ENCODE measurements around the gene FRK. TPM values are rescaled to one million over a fixed set of nuclear protein-coding genes. Genes with fewer than 3 reads are reported as not detected.

Gene FRK
- total RNA-seq, 1 donor from 2014 or later, result 0.77 TPM

- no peak overlapping the region for H3K9ac ChIP-seq (ENCODE audit: low read length)
- H3K4me1 ChIP-seq (ENCODE audit: insufficient read depth, low read length), result no peaks in the 10 kb centered on the region
- no peaks in the 10 kb centered on the region for H3K4me1 Mint-ChIP-seq (ENCODE audit: low read depth, unreplicated experiment)
- no peak overlapping the region for H3K4me2 ChIP-seq (ENCODE audit: low read length)
- no peaks in the 10 kb centered on the region for H3K9me3 ChIP-seq (ENCODE audit: insufficient read depth, low read depth, low read length)
- FAIRE-seq (no peak), DNase-seq (ENCODE audit: low read depth) (no peak)
- no peaks in the 10 kb centered on the region for H3K27me3 ChIP-seq (ENCODE audit: insufficient read depth, low read length)
- H3K36me3 Mint-ChIP-seq (ENCODE audit: low read depth, unreplicated experiment), result no peaks in the 10 kb centered on the region
- H3K4me3 ChIP-seq (ENCODE audit: insufficient read depth, low read depth, low read length), result no peak overlapping the region
- no peak overlapping the region for H3K27ac Mint-ChIP-seq (ENCODE audit: unreplicated experiment)
- no peaks in the 10 kb centered on the region for H3K27me3 Mint-ChIP-seq (ENCODE audit: low read depth, unreplicated experiment)
- no peak overlapping the region for H3K27ac ChIP-seq (ENCODE audit: low read depth, low read length)
- no peaks in the 10 kb centered on the region for H3K79me2 ChIP-seq (ENCODE audit: insufficient read depth, low read length)
- TF ChIP-seq EZH2 (IDR thresholded peaks at IDR 0.05; ENCODE audit: insufficient read depth, low read length) (no peak), CTCF (IDR thresholded peaks at IDR 0.05; ENCODE audit: insufficient read depth, low read depth, low read length) (no peak)
- peaks cover 7% of the 10 kb centered on the region for H3K9me3 Mint-ChIP-seq (ENCODE audit: unreplicated experiment)
- H2AFZ ChIP-seq (ENCODE audit: low read depth, low read length), result no peak overlapping the region
- H4K20me1 ChIP-seq (ENCODE audit: insufficient read depth, low read length), result no peaks in the 10 kb centered on the region
- H3K36me3 ChIP-seq (ENCODE audit: insufficient read depth, low read length), result no peaks in the 10 kb centered on the region
- H3K4me3 Mint-ChIP-seq (ENCODE audit: unreplicated experiment), result no peak overlapping the region
These were observed 18.8 kb downstream of the FRK start for GRCh38 chr6:116041934-116042333.

DNA sequence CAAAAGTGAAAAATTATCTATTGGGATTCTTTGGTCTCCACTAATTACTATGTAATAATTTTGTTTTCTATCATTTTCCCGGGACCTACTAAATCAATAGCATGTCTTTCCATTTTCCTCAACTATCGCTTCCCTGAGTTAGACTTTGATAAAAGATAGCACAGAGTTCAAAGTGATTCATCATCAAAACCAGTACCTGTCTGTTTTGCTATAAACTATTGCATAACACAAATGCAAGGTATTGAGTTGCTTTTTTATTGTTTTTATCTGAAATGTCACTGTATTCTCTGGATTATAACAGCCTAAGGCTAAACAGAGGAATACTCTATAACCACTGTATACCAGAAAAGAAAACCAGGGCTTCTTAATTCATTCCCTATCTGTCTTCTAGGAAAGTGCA is 19.7 kb downstream of the FRK start:
- Histone ChIP-seq H3K79me2 (ENCODE audit: insufficient read depth, low read length) (no peaks in the 10 kb centered on the region), H3K9me3 (ENCODE audit: insufficient read depth, low read depth, low read length) (no peaks in the 10 kb centered on the region), H4K20me1 (ENCODE audit: insufficient read depth, low read length) (no peaks in the 10 kb centered on the region), H3K36me3 (ENCODE audit: insufficient read depth, low read length) (no peaks in the 10 kb centered on the region), H2AFZ (ENCODE audit: low read depth, low read length) (no peak overlapping the region), H3K4me3 (ENCODE audit: insufficient read depth, low read depth, low read length) (no peak overlapping the region), H3K4me1 (ENCODE audit: insufficient read depth, low read length) (no peaks in the 10 kb centered on the region), H3K4me2 (ENCODE audit: low read length) (no peak overlapping the region), H3K9ac (ENCODE audit: low read length) (no peak overlapping the region), H3K27me3 (ENCODE audit: insufficient read depth, low read length) (no peaks in the 10 kb centered on the region), H3K27ac (ENCODE audit: low read depth, low read length) (no peak overlapping the region)
- H3K4me3 Mint-ChIP-seq (ENCODE audit: unreplicated experiment), result no peak overlapping the region
- no peaks in the 10 kb centered on the region for H3K4me1 Mint-ChIP-seq (ENCODE audit: low read depth, unreplicated experiment)
- peaks cover 7% of the 10 kb centered on the region for H3K9me3 Mint-ChIP-seq (ENCODE audit: unreplicated experiment)
- TF ChIP-seq EZH2 (IDR thresholded peaks at IDR 0.05; ENCODE audit: insufficient read depth, low read length) (no peak), CTCF (IDR thresholded peaks at IDR 0.05; ENCODE audit: insufficient read depth, low read depth, low read length) (no peak)
- H3K36me3 Mint-ChIP-seq (ENCODE audit: low read depth, unreplicated experiment), result no peaks in the 10 kb centered on the region
- FAIRE-seq, result no peak
- no peak for DNase-seq (ENCODE audit: low read depth)
- H3K27ac Mint-ChIP-seq (ENCODE audit: unreplicated experiment), result no peak overlapping the region
- no peaks in the 10 kb centered on the region for H3K27me3 Mint-ChIP-seq (ENCODE audit: low read depth, unreplicated experiment)

DNA sequence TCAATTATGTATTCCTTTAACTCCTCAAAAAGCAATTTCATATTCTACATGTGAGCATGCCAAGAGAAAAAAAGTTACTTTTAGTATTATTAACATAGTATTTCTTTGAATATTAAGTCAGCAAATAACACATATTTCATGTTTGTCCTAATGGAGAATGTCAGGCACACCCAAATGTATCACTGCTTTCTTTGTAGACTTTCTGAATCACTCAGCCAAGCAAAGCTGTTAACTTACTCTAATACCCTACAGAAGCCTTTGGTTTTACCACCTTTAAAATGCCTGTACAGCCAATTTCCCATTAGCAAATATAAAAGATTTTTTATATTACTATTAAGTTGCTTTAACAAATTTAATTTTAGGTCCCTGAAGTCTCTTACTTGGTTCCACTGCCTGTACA is 23.8 kb downstream of the FRK start:
- Histone ChIP-seq H3K4me1 (ENCODE audit: insufficient read depth, low read length) (peaks cover 6% of the 10 kb centered on the region), H3K4me2 (ENCODE audit: low read length) (no peak overlapping the region), H4K20me1 (ENCODE audit: insufficient read depth, low read length) (no peaks in the 10 kb centered on the region), H3K9ac (ENCODE audit: low read length) (no peak overlapping the region), H3K79me2 (ENCODE audit: insufficient read depth, low read length) (no peaks in the 10 kb centered on the region), H3K27me3 (ENCODE audit: insufficient read depth, low read length) (no peaks in the 10 kb centered on the region), H3K36me3 (ENCODE audit: insufficient read depth, low read length) (no peaks in the 10 kb centered on the region), H2AFZ (ENCODE audit: low read depth, low read length) (no peak overlapping the region), H3K9me3 (ENCODE audit: insufficient read depth, low read depth, low read length) (no peaks in the 10 kb centered on the region), H3K27ac (ENCODE audit: low read depth, low read length) (no peak overlapping the region), H3K4me3 (ENCODE audit: insufficient read depth, low read depth, low read length) (no peak overlapping the region)
- FAIRE-seq (no peak), DNase-seq (ENCODE audit: low read depth) (no peak)
- Mint-ChIP-seq H3K4me1 (ENCODE audit: low read depth, unreplicated experiment) (peaks cover 10% of the 10 kb centered on the region), H3K27ac (ENCODE audit: unreplicated experiment) (no peak overlapping the region), H3K4me3 (ENCODE audit: unreplicated experiment) (no peak overlapping the region), H3K27me3 (ENCODE audit: low read depth, unreplicated experiment) (no peaks in the 10 kb centered on the region), H3K36me3 (ENCODE audit: low read depth, unreplicated experiment) (no peaks in the 10 kb centered on the region), H3K9me3 (ENCODE audit: unreplicated experiment) (no peaks in the 10 kb centered on the region)
- TF ChIP-seq EZH2 (IDR thresholded peaks at IDR 0.05; ENCODE audit: insufficient read depth, low read length) (no peak), CTCF (IDR thresholded peaks at IDR 0.05; ENCODE audit: insufficient read depth, low read depth, low read length) (no peak)
